GM21619 (cell line): Measurements from ENCODE around the gene TBC1D1.
A peak's percentile ranks its signal among the peaks of the same experiment; 100 is the strongest.

ENCODE experiments used
- ATAC-seq: cut with Tn5 transposase; IDR thresholded peaks from one replicate; pipeline ENCODE4 v1.9.1; 2021; ENCODE audit not compliant: unreplicated experiment

Gene TBC1D1, protein sequence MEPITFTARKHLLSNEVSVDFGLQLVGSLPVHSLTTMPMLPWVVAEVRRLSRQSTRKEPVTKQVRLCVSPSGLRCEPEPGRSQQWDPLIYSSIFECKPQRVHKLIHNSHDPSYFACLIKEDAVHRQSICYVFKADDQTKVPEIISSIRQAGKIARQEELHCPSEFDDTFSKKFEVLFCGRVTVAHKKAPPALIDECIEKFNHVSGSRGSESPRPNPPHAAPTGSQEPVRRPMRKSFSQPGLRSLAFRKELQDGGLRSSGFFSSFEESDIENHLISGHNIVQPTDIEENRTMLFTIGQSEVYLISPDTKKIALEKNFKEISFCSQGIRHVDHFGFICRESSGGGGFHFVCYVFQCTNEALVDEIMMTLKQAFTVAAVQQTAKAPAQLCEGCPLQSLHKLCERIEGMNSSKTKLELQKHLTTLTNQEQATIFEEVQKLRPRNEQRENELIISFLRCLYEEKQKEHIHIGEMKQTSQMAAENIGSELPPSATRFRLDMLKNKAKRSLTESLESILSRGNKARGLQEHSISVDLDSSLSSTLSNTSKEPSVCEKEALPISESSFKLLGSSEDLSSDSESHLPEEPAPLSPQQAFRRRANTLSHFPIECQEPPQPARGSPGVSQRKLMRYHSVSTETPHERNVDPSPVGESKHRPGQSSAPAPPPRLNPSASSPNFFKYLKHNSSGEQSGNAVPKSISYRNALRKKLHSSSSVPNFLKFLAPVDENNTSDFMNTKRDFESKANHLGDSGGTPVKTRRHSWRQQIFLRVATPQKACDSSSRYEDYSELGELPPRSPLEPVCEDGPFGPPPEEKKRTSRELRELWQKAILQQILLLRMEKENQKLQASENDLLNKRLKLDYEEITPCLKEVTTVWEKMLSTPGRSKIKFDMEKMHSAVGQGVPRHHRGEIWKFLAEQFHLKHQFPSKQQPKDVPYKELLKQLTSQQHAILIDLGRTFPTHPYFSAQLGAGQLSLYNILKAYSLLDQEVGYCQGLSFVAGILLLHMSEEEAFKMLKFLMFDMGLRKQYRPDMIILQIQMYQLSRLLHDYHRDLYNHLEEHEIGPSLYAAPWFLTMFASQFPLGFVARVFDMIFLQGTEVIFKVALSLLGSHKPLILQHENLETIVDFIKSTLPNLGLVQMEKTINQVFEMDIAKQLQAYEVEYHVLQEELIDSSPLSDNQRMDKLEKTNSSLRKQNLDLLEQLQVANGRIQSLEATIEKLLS (N-terminal part only)

GRCh38 chr4:37890801-37891259 lies at the start of gene TBC1D1:
TBC1D1 (plus strand) TSS chr4:37891084; CDS start chr4:37902096, 11,012 bp downstream.
- peak; percentile 23 for ATAC-seq

DNA sequence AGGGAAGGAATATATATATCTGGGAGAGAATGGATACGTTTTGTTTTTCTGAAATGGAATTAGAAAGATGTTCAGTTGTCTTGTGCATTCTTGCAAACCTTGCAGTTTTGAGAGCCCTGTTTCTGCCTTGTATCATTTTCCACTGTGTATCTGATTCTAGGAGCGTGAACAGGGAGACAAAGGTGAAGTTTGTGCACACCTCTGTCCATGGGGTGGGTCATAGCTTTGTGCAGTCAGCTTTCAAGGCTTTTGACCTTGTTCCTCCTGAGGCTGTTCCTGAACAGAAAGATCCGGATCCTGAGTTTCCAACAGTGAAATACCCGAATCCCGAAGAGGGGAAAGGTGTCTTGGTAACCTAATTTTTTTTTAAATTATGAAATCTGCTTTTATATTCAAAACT lies 46.7 kb upstream of the TBC1D1 start:
- ATAC-seq: no peak

DNA sequence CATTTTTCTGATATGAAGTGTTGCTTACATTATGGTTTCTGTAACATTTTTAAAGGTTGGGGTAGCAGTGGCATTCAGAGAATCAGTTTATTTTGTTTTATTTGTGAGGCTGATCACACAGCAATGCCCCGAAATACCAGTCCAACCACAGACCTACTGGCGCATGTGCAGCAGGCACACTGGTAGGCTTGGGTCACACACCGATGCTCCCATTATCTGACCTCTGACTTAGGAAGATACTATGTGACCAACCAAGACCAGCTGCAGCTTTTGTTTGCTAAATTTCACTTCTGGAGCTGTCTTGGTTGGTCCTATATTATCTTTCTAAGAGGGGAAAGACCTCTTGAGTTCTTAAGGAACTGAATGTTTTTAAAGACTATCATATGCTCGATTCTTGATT lies 45.7 kb upstream of the TBC1D1 start:
- ATAC-seq: no peak

GRCh38 chr4:37847311-37847884 lies 43.5 kb upstream of the TBC1D1 start:
- ATAC-seq: no peak

DNA sequence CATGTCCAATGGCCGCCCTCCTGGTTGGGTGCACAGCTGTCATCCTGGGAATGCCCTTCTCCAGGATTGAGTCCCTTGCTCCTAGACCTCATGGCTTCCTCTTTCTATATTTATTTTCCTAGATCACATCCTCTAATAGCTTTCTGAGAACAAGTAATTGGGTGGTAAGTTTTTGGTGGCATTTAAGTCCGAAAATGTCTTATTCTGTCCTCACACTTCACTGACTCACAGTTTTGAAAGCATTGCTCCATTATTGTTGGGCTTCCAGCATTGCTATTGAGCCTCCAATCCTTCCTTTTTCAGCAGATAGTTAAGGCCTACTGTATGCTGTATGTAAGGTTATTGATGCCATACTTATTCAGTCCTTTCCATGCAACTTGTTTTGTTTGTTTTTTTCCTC lies 38.5 kb upstream of the TBC1D1 start:
- ATAC-seq: no peak

DNA sequence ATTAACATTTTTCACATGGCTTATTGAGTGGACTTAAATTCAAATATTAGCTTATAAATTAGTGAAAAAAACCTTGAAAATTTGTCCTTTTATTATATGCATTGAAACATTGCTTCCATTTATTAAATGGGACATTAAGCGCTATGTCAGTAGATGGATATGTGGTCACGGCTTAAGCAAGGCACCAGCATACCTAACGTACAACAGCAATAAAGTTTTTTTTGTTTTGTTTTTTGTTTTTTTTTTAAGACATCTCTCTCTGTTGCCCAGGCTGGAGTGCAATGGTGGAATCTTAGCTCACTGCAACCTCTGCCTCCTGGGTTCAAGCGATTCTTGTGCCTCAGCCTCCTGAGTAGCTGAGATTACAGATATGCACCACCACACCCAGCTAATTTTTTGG lies 32.8 kb upstream of the TBC1D1 start:
- ATAC-seq: no peak

GRCh38 chr4:37858872-37859271 lies 32.0 kb upstream of the TBC1D1 start:
- no peak for ATAC-seq

DNA sequence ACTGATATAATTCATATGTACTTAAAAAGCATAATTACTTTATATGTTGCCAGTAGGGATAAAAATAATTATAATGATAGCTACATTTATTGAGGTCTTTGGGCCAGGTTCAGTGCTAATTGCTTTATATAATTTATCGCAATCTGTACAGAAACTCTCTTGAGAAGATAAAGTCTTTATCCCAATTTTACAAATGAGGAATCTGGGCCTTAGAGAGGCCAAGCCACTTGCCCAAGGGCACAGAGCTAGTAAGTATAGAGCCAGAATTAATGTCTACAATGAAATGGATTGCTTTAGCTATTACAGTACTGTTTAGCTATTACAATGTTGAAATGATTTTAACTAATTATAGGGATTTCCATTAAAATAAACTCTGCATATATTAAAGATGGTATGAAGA lies 30.6 kb upstream of the TBC1D1 start:
- ATAC-seq: no peak

GRCh38 chr4:37862961-37863360 lies 27.9 kb upstream of the TBC1D1 start:
- ATAC-seq: no peak

DNA sequence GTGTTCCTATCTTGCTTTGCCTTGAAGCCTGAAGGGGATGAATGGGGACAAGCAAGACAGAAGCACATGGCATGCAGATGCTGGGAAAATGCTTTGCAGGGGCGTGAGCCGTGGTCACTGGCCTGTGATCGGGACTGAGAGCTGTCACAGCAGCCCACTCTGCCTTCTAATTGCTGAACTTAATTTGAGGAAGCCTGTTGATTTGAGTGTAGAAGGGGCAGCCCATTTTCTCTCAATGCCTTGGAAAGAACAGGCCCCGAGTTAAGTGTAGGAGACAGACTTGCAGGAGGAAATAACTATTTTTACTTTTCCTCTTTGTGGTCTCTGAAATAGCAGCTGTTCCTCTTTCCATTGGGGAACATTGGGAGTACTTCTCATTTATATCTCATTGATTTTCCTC lies 26.1 kb upstream of the TBC1D1 start:
- ATAC-seq: no peak

- no peak for ATAC-seq
Observed at GRCh38 chr4:37865450-37865849, 25.4 kb upstream of the TBC1D1 start.

- no peak for ATAC-seq
Observed at GRCh38 chr4:37867102-37867501, 23.8 kb upstream of the TBC1D1 start.

- ATAC-seq: no peak
Observed at GRCh38 chr4:37868238-37868637, 22.6 kb upstream of the TBC1D1 start.

GRCh38 chr4:37872310-37872988 lies 18.4 kb upstream of the TBC1D1 start:
- peak; percentile 64 for ATAC-seq

GRCh38 chr4:37873386-37873785 lies 17.5 kb upstream of the TBC1D1 start:
- ATAC-seq: no peak

DNA sequence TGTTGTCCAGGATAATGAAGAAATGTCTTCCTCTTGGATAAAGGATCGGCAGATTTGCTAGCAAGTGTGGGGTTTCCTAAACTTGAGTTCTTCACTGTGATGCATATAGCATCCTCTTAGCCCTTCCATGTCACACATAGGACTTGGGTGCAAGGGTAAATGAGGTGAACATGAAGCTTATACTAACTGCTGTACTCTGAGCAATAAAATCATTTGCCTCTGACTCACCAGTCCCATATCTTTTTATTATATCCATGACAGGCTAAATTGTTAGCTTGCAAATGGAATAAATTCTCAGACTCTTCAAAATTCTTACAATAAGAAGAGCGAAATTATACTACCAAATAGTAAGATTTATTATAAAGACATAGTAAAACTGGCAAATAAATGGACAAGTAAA lies 14.7 kb upstream of the TBC1D1 start:
- no peak for ATAC-seq

DNA sequence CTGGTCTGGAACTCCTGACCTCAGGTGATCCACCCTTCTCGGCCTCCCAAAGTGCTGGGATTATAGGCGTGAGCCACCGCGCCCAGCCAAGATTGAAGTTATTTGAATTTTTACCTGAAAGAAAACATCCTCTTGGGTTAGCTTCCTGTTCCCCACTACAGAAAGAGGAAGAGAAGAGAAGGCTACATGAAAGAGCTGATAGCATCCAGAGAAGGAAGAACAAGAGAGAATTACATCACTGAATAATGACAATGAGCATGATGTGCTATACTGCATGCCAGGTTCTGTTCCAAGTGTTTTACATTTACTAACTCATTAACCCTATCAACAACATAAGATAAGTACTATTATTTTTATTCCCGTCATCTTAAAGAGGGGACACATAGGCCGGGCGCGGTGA lies 11.5 kb upstream of the TBC1D1 start:
- no peak for ATAC-seq

DNA sequence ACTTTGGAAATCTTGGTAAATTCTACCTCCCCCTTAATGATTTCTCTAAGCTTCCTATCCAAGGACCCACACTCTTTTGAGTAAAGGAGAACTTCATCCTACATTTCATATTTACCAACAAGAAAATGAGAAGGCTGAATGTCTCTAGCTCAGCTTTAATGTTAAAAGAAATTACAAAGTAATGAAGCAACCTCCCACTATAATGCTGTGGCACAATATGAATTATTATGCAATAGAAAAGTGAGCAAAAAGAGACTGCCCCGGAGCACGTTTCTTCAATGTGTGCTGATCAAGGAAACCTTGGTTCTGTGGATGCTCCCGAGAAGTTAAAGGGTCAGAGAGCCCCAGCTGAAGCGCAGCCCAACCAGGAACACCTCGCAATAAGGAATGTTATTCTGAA lies 9.1 kb upstream of the TBC1D1 start:
- no peak for ATAC-seq

GRCh38 chr4:37882665-37883296 lies 8.1 kb upstream of the TBC1D1 start:
- ATAC-seq: no peak
